ENCODE data around the gene PRRC2B.
"Not testable (repeated sequence)": the region's sequence is repeated elsewhere in the genome, so short reads cannot be mapped to it uniquely, and the experiment has no call there.

Gene PRRC2B

GRCh38 chr9:131491001-131491710 lies 97.3 kb downstream of the PRRC2B start:
- no peak for DNase-seq

DNA sequence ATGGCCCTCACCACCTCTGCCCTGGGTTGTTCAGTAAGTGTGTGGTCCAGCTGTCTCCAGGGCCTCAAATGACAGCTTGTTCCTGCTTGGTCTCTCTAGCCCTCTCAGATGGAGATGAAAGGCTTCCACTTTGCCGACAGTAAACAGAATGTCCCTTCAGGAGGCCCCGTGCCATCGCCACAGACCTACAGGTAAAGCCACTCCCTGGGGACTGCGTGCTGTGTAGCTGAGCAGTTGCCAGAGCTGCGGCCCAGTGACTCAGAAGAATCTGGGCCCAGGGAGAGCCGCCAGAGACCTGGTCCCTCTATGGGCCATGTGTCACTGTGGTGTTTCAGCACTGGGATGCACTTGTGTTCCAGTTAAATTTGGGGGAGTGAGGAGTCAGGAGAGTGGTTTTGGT lies 98.2 kb downstream of the PRRC2B start:
- DNase-seq, result no peak

DNA sequence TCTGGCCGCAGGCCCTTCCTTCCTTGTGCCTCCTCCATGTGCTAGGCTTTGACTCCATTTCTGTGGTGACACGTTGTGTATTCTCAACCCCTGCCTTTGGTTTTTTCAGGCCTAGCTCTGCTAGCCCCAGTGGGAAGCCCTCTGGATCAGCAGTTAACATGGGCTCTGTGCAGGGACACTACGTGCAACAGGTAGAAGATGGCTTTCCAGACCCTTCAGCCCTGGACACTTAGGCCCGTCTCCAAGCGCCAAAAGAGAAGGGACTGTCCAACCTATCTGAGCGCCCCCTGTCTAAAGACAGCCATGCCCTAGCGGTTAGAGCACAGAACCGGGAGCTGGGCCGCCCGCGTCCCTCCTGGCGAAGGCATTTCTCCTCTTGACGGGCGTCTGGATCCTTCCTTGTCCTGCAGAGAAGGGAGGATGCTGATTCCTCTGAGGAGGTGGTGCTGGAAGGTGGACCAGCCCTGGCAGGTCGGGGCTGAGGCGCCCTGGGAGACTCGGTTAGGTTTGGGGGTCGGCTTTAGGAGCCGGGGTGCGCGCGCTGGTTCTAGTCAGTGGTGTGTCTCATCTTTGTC lies 100.5 kb downstream of the PRRC2B start:
- DNase-seq, result no peak

DNA sequence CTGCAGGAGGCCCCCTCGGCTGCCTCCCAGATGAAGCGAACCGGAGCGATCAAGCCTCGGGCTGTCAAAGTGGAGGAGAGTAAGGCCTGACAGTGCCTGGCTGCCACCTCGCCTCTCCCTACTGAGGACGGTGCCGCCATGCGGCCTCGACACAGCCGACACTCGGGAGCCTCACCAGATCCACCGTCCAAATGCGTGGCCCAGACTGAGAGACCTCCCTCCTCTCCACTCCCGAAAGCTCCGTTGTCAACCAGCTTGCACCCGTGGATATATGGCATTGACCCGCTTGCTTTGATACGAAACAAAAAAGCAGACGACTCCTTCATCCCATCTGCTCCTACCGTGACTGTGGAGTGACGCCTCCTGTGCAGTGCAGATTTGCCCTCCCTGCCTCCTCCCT lies 101.9 kb downstream of the PRRC2B start:
- no peak for DNase-seq

GRCh38 chr9:131496844-131497405 lies 103.0 kb downstream of the PRRC2B start:
- DNase-seq, result no peak

DNA sequence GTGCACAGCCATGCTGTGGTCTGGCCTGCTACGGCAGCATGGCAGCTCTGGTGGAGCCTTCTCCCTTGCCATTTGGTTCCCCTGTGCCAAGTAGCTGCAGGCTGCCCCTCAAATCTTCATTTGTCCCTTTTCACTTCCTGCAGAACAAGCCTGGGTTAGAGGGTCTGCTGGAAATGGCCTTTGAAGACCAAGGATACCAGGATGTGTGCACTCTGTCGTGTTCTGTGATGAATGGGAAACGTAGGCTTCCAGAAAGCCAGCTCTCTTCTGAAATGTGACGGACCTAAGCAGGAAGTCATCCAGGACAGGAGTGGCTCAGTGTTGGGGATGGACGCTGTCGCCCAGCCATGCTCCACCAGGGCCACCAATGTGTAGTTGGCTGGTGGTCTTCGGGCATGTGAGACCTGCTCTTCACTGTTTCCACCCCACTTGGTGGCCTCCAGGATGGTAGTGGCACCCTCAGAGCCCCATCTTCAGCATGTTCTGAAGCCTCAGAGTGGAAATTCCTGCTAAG lies 105.4 kb downstream of the PRRC2B start:
- no peak for DNase-seq

GRCh38 chr9:131500377-131500776 lies 106.5 kb downstream of the PRRC2B start:
- no peak for DNase-seq

GRCh38 chr9:131500939-131501541 lies 107.2 kb downstream of the PRRC2B start:
- DNase-seq, result no peak

- peak; percentile 67 for DNase-seq
Observed at GRCh38 chr9:131502781-131503625, 109.1 kb downstream of the PRRC2B start, which contains the start of gene POMT1. Gene POMT1, plus strand, starts transcription at chr9:131502918. Its CDS starts 1,301 bp downstream, at chr9:131504219.

DNA sequence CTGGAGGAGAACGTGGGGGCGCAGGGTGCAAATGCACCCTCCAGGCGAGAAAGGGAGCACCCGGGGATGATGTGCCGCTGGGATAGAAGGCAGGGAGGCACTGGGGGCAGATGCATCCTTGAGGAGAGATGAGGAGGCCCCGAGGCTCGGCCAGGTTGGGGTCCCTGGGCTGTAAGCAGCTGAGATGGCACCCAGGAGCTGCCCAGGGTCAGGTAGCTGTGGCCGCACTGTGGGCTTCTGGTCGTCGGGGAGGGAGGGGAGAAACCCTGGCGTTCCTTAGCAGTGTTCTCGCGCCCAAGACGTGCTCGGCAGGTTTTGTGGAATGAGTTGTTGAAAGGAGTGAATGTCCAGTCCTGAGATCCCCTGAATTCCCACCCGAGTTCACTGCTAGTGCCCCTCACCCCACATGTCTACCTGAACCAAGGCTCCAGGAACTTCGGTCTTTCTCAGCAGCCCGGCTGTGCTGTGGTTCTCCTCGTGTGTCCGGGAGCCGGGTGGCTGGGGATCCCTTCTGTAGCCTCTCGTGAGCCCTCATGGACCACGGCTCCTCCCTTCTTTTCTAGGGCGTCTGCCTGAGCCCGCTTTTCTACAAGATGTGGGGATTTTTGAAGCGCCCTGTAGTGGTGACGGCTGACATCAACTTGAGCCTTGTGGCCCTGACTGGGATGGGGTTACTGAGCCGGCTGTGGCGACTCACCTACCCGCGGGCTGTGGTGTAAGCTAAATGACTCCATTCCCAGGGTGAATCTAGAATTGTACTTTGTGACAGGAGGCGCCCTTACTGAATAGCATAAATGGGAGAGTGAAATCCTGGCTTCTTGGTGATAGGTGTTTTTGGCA lies 110.0 kb downstream of the PRRC2B start:
- DNase-seq, result no peak

DNA sequence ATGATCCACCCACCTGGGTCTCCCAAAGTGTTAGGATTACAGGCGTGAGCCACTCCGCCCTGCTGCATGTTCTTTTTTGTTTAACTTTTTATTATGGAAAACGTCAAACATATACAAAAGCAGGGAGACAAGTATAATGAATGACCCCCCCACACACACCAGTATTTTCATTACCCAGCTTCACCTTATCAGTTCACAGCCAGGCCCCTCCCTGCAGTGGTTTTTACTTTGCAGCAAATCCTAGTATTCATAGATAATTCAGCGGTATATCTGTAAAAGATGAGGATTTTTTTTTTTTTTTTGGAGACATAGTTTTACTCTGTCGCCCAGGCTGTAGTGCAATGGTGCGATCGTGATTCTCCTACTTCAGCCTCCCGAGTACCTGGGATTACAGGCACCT lies 111.1 kb downstream of the PRRC2B start:
- DNase-seq, result no peak

DNA sequence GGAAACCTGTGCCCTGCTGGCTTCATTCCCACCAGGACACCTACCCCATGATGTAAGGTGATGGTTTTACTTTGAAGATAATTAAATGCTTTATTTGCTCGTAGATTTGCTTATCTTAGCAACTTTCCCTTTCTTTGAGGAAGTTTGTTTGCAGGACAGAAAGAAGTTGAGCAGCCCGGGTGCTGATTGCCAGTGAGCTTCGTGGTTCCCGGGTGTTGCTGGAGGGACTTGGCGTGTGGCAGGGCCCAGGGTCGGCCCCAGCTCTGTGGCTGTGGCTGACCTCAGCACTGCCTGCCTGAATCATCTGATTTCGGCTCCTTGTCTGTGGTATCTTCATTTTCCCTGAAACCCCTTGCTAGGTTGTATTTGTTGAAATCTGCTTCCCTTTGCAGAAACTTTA lies 117.5 kb downstream of the PRRC2B start:
- no peak for DNase-seq

GRCh38 chr9:131511880-131512279 lies 118.0 kb downstream of the PRRC2B start:
- DNase-seq, result no peak

DNA sequence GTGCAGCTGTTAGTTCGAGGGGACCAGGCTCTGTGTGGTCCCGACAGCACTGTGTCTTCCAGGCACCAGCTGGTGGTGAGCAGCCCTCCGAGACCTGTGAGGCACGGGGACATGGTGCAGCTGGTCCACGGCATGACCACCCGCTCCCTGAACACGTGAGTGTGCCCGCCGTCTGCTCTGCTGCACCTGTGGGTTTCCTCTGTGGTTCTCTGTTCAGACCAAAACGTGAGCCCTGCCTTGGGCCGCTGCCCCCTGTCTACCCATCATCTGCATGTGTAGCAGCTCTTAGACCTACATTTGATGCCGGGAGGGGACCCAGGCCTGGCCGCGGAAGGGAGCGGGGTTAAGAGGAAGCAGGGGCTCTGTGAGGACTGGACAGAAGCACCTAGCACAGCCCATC lies 119.3 kb downstream of the PRRC2B start:
- no peak for DNase-seq

DNA sequence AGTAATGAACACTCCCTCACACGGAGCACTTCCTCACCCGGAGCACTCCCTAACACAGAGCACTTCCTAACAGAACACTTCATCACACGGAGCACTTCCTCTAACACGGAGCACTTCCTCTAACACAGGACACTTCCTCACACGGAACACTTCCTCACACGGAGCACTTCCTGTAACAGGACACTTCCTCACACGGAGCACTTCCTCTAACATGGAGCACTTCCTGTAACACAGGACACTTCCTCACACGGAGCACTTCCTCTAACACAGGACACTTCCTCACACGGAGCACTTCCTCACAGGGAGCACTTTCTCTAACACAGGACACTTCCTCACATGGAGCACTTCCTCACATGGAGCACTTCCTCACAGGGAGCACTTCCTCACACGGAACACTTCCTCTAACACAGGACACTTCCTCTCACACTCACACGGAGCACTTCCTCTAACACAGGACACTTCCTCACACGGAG lies 121.7 kb downstream of the PRRC2B start:
- DNase-seq, result not testable (repeated sequence)

DNA sequence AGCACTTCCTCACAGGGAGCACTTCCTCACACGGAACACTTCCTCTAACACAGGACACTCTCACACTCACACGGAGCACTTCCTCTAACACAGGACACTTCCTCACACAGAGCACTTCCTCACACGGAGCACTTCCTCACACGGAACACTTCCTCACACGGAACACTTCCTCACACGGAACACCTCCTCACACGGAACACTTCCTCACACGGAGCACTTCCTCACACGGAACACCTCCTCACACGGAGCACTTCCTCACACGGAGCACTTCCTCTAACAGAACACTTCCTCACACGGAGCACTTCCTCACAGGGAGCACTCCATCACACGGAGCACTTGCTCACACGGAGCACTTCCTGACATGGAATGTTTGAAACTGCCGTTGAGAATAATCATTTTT lies 122.2 kb downstream of the PRRC2B start:
- DNase-seq, result no peak

GRCh38 chr9:131516930-131517329 lies 123.0 kb downstream of the PRRC2B start:
- no peak for DNase-seq

DNA sequence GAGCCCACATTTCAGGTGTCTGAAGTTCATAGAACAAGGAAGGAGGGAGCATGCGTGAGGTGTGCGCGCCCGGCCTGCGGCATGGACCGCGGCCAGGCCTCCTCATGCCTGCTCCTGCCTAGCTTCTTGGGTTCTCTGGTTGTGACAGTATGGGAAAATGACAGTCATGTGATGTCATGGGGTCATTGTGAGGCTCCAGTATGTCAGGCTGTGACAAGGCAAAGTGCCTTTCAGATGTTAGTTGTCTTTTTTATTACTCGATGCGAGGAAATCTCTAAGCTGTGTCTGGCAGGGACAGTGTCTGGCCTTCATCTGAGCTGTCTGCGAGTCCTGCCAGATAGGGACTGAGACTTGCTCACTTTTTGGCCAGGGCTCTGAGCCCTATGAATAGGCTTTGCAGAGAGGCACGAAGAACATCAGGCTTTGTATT lies 123.9 kb downstream of the PRRC2B start:
- no peak for DNase-seq

DNA sequence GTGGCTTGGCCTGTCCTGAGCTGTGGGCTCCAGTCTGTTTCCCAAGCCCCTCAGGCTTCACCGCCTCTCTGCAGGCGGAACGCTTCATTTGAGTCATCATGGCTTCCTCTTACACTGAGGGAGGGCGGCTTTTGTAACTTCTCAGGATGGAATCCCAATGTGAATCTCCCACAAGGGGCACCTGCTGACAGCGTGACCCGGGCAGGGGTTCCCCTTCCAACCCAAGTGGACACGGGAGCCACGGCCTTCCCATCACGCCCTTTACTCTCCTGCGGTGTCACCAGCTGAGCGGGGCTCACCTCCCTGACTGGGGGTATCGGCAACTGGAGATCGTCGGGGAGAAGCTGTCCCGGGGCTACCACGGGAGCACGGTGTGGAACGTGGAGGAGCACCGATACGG lies 124.7 kb downstream of the PRRC2B start:
- no peak for DNase-seq

GRCh38 chr9:131520503-131520902 lies 126.6 kb downstream of the PRRC2B start:
- DNase-seq, result no peak

DNA sequence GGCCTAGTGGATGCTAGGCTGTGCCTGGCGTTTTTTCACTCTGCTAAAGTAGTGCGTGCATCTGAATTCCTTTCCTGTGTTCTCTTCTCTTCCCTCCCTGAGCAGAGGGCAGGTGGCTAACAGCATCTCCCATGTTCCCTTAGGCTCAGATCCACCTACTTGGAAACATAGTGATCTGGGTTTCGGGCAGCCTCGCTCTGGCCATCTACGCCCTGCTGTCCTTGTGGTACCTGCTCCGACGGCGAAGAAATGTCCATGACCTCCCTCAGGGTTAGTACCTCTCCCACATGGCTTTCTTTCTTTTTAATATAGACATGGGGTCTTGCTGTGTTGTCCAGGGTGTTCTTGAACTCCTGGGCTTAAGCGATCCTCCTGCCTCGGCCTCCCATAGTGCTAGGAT lies 127.3 kb downstream of the PRRC2B start:
- DNase-seq, result no peak

GRCh38 chr9:131521822-131522221 lies 127.9 kb downstream of the PRRC2B start:
- no peak for DNase-seq

Data from DMS153 (cell line).